Liver (tissue), 9 donors: ENCODE measurements around the gene SYF2. TPM values are rescaled to one million over a fixed set of nuclear protein-coding genes. Genes with fewer than 3 reads are reported as not detected.

Source experiments
- DNase-seq: peaks from one replicate; pipeline ENCODE4 v3.0.0-alpha.2; 2017; ENCODE audit warnings: low spot score
- H3K27ac ChIP-seq, 2 donors: one replicate each; pipeline ENCODE4 v1.7.0; 2013; ENCODE audit warnings: inconsistent platforms in 2 of 2, low read length in 2 of 2, control low read depth in 1 of 2, low read depth in 1 of 2, mild to moderate bottlenecking in 1 of 2
- H3K27me3 ChIP-seq, 4 donors: one replicate each; pipeline versions ENCODE4 v1.6.1 to v1.7.0; 2013; ENCODE audit warnings: low read length in 3 of 4, inconsistent platforms in 1 of 4, mild to moderate bottlenecking in 1 of 4, moderate library complexity in 1 of 4; ENCODE audit not compliant: control insufficient read depth in 4 of 4, insufficient read depth in 4 of 4
- H3K36me3 ChIP-seq, 4 donors: one replicate each; pipeline versions ENCODE4 v1.6.1 to v1.7.0; 2013; ENCODE audit warnings: low read length in 3 of 4, mild to moderate bottlenecking in 3 of 4, low read depth in 1 of 4, moderate library complexity in 1 of 4; ENCODE audit not compliant: control insufficient read depth in 4 of 4, insufficient read depth in 3 of 4
- H3K4me1 ChIP-seq, 4 donors: one replicate each; pipeline versions ENCODE4 v1.6.1 to v1.7.0; 2013; ENCODE audit warnings: low read length in 3 of 4, mild to moderate bottlenecking in 3 of 4, moderate library complexity in 1 of 4; ENCODE audit not compliant: control insufficient read depth in 4 of 4, insufficient read depth in 4 of 4
- H3K4me3 ChIP-seq, 3 donors: one replicate each; pipeline versions ENCODE4 v1.6.1 to v1.7.0; 2013; ENCODE audit warnings: low read length in 3 of 3, control low read depth in 1 of 3, low read depth in 1 of 3, mild to moderate bottlenecking in 1 of 3
- H3K9ac ChIP-seq, 2 donors: one replicate each; pipeline ENCODE4 v1.7.0; 2013; ENCODE audit warnings: low read length in 2 of 2, mild to moderate bottlenecking in 2 of 2, moderate library complexity in 2 of 2, control low read depth in 1 of 2, low read depth in 1 of 2
- H3K9me3 ChIP-seq, 4 donors: one replicate each; pipeline versions ENCODE4 v1.6.1 to v1.7.0; 2013; ENCODE audit warnings: low read length in 3 of 4; ENCODE audit not compliant: control insufficient read depth in 4 of 4
- EGR1 ChIP-seq, 2 donors: IDR thresholded peaks; 2 replicates each; pipeline ENCODE4 v1.6.1; 2016 to 2018; ENCODE audit warnings: antibody characterized with exemption in 2 of 2, low read depth in 2 of 2
- FOXA1 ChIP-seq: IDR thresholded peaks from 2 replicates; pipeline ENCODE4 v1.6.1; 2016; ENCODE audit warnings: antibody characterized with exemption
- FOXA2 ChIP-seq: IDR thresholded peaks from 2 replicates; pipeline ENCODE4 v1.6.1; 2016; ENCODE audit warnings: antibody characterized with exemption
- GABPA ChIP-seq, 2 donors: IDR thresholded peaks in 1 of 2; conservative IDR thresholded peaks in 1 of 2; 2 replicates each; pipeline ENCODE4 v1.6.1; 2016; ENCODE audit warnings: antibody characterized with exemption in 2 of 2, mild to moderate bottlenecking in 1 of 2, moderate library complexity in 1 of 2
- HNF4A ChIP-seq, 2 donors: conservative IDR thresholded peaks; 2 replicates each; pipeline ENCODE4 v1.6.1; 2016; ENCODE audit warnings: antibody characterized with exemption in 2 of 2, mild to moderate bottlenecking in 2 of 2
- HNF4G ChIP-seq: IDR thresholded peaks from 2 replicates; pipeline ENCODE4 v1.6.1; 2016; ENCODE audit warnings: antibody characterized with exemption
- JUND ChIP-seq, 2 donors: IDR thresholded peaks; 2 replicates each; pipeline ENCODE4 v1.6.1; 2016; ENCODE audit warnings: antibody characterized with exemption in 2 of 2
- NR2F2 ChIP-seq: IDR thresholded peaks from 2 replicates; pipeline ENCODE4 v1.6.1; 2016; ENCODE audit warnings: antibody characterized with exemption
- RAD21 ChIP-seq, 2 donors: IDR thresholded peaks; 2 replicates each; pipeline ENCODE4 v1.6.1; 2016; ENCODE audit warnings: antibody characterized with exemption in 2 of 2, mild to moderate bottlenecking in 2 of 2
- RXRA ChIP-seq, 2 donors: IDR thresholded peaks; 2 replicates each; pipeline ENCODE4 v1.6.1; 2017 to 2018; ENCODE audit warnings: antibody characterized with exemption in 2 of 2, mild to moderate bottlenecking in 1 of 2
- SP1 ChIP-seq: IDR thresholded peaks from 2 replicates; pipeline ENCODE4 v1.6.1; 2018; ENCODE audit warnings: antibody characterized with exemption, mild to moderate bottlenecking
- TAF1 ChIP-seq: conservative IDR thresholded peaks from 2 replicates; pipeline ENCODE4 v1.6.1; 2016; ENCODE audit warnings: antibody characterized with exemption, mild to moderate bottlenecking
- YY1 ChIP-seq: IDR thresholded peaks from 2 replicates; pipeline ENCODE4 v1.6.1; 2016; ENCODE audit warnings: antibody characterized with exemption, mild to moderate bottlenecking
- WGBS: extraction: QIAGEN DNeasy Blood & Tissue Kit; methylation state at CpG from one replicate; pipeline ENCODE4 v1.1.7; 2013; 5-methylcytosine and 5-hydroxymethylcytosine counted together
- polyA plus RNA-seq, 2 donors: library from polyadenylated mRNA; stranded (reverse) in 1 of 2; unstranded in 1 of 2; fragments of 200-250 nt in 1 of 2; fragments of >200 nt in 1 of 2; fragmentation: Nextera tagmentation in 1 of 2; extraction: Ambion mirVana in 1 of 2; gene quantifications; one replicate each; pipeline versions ENCODE4 v1.2.1 to v1.2.3, GENCODE V29; 2013 to 2015
- total RNA-seq, 2 donors: library from RNA; depleted of rRNA; stranded (reverse); fragments of >200 nt; gene quantifications; one replicate each; pipeline ENCODE4 v1.2.3, GENCODE V29; 2014
- TF ChIP-seq, protein P1 (sequence below): IDR thresholded peaks from 2 replicates; pipeline ENCODE4 v1.6.1; 2016; ENCODE audit warnings: antibody characterized with exemption
- TF ChIP-seq, protein P2 (sequence below): fragments of 150-350 bp; IDR thresholded peaks from 2 replicates; pipeline ENCODE4 v1.5.1; 2017; ENCODE audit warnings: improper control_type of control experiment, low read depth, low read length; ENCODE audit not compliant: missing input control
- TF ChIP-seq, protein P3 (sequence below): IDR thresholded peaks from 2 replicates; pipeline ENCODE4 v1.6.1; 2016; ENCODE audit warnings: antibody characterized with exemption
- TF ChIP-seq, protein P4 (sequence below): IDR thresholded peaks from 2 replicates; pipeline ENCODE4 v1.6.1; 2016; ENCODE audit warnings: antibody characterized with exemption
- donor health status: healthy.
- donor health status: healthy.
- donor health status: healthy.
- donor health status: healthy.
- donor health status: healthy.

SYF2 gene
- total and polyA plus RNA-seq, 4 donors: 12.0 to 24.0 (median 15.2) TPM

DNA sequence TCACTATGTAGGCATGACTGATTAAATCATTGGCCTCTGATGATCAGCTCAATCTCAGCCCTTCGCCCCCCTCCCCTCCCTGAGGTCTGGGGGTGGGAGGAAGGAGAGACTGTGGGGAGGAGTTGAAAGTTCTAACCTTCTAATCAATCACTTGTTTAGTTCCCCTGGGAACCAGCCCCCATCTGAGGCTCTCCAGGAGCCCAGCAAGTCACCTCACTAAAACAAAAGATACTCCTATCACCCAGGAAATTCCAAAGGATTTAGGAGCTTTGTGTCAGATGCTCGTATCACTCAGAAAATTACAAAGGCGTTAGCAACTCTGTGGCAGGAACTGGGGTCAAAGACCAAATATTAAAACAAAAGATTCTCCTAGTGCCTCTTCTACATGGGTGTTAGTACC lies 21.6 kb downstream of the SYF2 start (continued):
- TF ChIP-seq, protein P1, sequence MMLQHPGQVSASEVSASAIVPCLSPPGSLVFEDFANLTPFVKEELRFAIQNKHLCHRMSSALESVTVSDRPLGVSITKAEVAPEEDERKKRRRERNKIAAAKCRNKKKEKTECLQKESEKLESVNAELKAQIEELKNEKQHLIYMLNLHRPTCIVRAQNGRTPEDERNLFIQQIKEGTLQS: no peak

DNA sequence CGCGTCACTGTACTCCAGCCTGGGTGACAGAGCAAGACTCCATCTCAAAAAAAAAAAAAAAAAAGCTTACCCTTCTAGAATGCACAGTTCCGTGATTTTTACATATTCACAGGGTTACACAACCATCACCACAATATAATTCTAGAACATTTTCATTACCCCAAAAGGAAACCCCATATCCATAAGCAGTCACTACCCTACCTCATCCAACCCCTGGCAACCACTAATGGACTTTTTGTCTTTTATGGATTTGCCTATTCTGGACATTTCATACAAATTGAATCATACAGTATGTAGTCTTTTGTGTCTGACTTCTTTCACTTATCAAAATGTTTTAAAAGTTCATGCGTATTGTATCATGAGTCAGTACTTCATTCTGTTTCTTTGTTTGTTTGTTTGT lies 22.8 kb downstream of the SYF2 start:
- WGBS: 93% methylated on average over 4 of the region's 4 CpGs
- H3K9ac ChIP-seq: no peak overlapping the region

DNA sequence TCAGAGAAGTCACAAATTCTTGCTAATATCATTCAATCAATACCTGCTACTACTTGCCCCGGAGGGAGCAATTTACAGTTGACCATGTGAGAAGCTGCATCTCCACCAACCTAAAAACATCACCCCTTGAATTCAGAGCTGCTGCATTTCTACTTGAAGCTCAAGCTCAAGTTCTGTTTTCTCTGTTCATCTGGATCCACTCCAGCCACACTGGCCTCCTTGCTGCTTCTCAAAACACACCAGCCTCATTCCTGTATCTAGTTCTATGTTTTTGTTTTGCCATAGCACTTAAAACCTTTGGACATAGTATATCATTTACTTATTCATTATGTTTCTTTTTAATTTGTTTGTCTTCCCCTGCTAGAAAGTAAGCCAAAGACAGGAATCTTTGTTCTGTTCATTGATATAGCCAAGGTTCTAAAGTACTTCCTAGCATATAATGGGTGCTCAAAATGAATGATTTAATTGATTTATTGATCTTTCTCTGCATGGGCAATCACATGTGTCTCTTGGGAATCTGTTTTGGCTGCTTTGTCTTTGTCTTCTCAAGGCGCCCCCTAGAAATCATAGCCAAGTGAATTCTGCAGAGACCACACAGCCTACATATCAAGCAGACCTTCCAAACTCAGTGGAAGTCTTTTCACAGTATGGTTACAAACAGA lies 23.6 kb downstream of the SYF2 start:
- H3K27me3 ChIP-seq: no peaks in the 10 kb centered on the region
- WGBS: 70% methylated on average over 2 of the region's 2 CpGs
- no peaks in the 10 kb centered on the region for H3K36me3 ChIP-seq
- H3K9me3 ChIP-seq: no peaks in the 10 kb centered on the region
- H3K27ac ChIP-seq: no peak overlapping the region
- no peak for DNase-seq
- H3K4me1 ChIP-seq: no peaks in the 10 kb centered on the region
- H3K4me3 ChIP-seq: no peak overlapping the region
- no peak overlapping the region for H3K9ac ChIP-seq
- TF ChIP-seq YY1 (no peak), FOXA1 (no peak), TAF1 (no peak), RAD21 (IDR thresholded peaks at IDR 0.05) (no peak), HNF4A (conservative IDR thresholded peaks at IDR 0.05) (no peak), GABPA (IDR thresholded peaks at IDR 0.05 in 1 of 2, conservative IDR thresholded peaks at IDR 0.05 in 1 of 2) (no peak), FOXA2 (no peak), EGR1 (IDR thresholded peaks at IDR 0.05; ENCODE audit: low read depth in 2 of 2) (no peak), JUND (IDR thresholded peaks at IDR 0.05) (no peak), HNF4G (no peak), RXRA (IDR thresholded peaks at IDR 0.05) (no peak)
- TF ChIP-seq, protein P2, sequence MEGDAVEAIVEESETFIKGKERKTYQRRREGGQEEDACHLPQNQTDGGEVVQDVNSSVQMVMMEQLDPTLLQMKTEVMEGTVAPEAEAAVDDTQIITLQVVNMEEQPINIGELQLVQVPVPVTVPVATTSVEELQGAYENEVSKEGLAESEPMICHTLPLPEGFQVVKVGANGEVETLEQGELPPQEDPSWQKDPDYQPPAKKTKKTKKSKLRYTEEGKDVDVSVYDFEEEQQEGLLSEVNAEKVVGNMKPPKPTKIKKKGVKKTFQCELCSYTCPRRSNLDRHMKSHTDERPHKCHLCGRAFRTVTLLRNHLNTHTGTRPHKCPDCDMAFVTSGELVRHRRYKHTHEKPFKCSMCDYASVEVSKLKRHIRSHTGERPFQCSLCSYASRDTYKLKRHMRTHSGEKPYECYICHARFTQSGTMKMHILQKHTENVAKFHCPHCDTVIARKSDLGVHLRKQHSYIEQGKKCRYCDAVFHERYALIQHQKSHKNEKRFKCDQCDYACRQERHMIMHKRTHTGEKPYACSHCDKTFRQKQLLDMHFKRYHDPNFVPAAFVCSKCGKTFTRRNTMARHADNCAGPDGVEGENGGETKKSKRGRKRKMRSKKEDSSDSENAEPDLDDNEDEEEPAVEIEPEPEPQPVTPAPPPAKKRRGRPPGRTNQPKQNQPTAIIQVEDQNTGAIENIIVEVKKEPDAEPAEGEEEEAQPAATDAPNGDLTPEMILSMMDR: no peak
- TF ChIP-seq, protein P3, sequence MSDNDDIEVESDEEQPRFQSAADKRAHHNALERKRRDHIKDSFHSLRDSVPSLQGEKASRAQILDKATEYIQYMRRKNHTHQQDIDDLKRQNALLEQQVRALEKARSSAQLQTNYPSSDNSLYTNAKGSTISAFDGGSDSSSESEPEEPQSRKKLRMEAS: no peak
- TF ChIP-seq, protein P4, sequence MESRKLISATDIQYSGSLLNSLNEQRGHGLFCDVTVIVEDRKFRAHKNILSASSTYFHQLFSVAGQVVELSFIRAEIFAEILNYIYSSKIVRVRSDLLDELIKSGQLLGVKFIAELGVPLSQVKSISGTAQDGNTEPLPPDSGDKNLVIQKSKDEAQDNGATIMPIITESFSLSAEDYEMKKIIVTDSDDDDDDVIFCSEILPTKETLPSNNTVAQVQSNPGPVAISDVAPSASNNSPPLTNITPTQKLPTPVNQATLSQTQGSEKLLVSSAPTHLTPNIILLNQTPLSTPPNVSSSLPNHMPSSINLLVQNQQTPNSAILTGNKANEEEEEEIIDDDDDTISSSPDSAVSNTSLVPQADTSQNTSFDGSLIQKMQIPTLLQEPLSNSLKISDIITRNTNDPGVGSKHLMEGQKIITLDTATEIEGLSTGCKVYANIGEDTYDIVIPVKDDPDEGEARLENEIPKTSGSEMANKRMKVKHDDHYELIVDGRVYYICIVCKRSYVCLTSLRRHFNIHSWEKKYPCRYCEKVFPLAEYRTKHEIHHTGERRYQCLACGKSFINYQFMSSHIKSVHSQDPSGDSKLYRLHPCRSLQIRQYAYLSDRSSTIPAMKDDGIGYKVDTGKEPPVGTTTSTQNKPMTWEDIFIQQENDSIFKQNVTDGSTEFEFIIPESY: no peak
- TF ChIP-seq, protein P1: no peak

More for the DNA sequence above, 22.8 kb downstream of the SYF2 start:
- H3K4me1 ChIP-seq: no peaks in the 10 kb centered on the region
- no peaks in the 10 kb centered on the region for H3K9me3 ChIP-seq
- no peak for DNase-seq
- TF ChIP-seq JUND (IDR thresholded peaks at IDR 0.05): no peak
- no peak for TF ChIP-seq GABPA (IDR thresholded peaks at IDR 0.05 in 1 of 2, conservative IDR thresholded peaks at IDR 0.05 in 1 of 2)
- no peak for TF ChIP-seq EGR1 (IDR thresholded peaks at IDR 0.05; ENCODE audit: low read depth in 2 of 2)
- TF ChIP-seq, protein P4: no peak
- no peak for TF ChIP-seq FOXA1
- no peak for TF ChIP-seq NR2F2
- TF ChIP-seq SP1: no peak
- TF ChIP-seq, protein P2: no peak
- H3K4me3 ChIP-seq: no peak overlapping the region
- H3K27ac ChIP-seq: no peak overlapping the region
- H3K27me3 ChIP-seq: no peaks in the 10 kb centered on the region
- H3K36me3 ChIP-seq: no peaks in the 10 kb centered on the region
